Mucosa of rectum (tissue), 2 donors: Measurements from ENCODE around the gene OSBP2.
"Not testable (repeated sequence)": the region's sequence is repeated elsewhere in the genome, so short reads cannot be mapped to it uniquely, and the experiment has no call there.

ENCODE experiments used
- H3K27ac ChIP-seq, 2 donors: one replicate each; pipeline ENCODE4 v1.7.0; 2013; ENCODE audit warnings: inconsistent platforms in 2 of 2, low read depth in 2 of 2, low read length in 2 of 2
- H3K27me3 ChIP-seq, 2 donors: one replicate each; pipeline ENCODE4 v1.7.0; 2013; ENCODE audit warnings: low read length in 2 of 2; ENCODE audit not compliant: control insufficient read depth in 2 of 2, insufficient read depth in 2 of 2
- H3K36me3 ChIP-seq, 2 donors: one replicate each; pipeline ENCODE4 v1.7.0; 2013; ENCODE audit warnings: low read length in 2 of 2; ENCODE audit not compliant: control insufficient read depth in 2 of 2, insufficient read depth in 2 of 2
- H3K4me1 ChIP-seq, 2 donors: one replicate each; pipeline ENCODE4 v1.7.0; 2013; ENCODE audit warnings: low read length in 2 of 2, mild to moderate bottlenecking in 1 of 2; ENCODE audit not compliant: control insufficient read depth in 2 of 2, insufficient read depth in 2 of 2
- H3K4me3 ChIP-seq, 2 donors: one replicate each; pipeline ENCODE4 v1.7.0; 2013; ENCODE audit warnings: low read length in 2 of 2
- H3K9ac ChIP-seq, 2 donors: one replicate each; pipeline ENCODE4 v1.7.0; 2013; ENCODE audit warnings: low read length in 2 of 2, low read depth in 1 of 2, mild to moderate bottlenecking in 1 of 2
- H3K9me3 ChIP-seq, 2 donors: one replicate each; pipeline ENCODE4 v1.7.0; 2013; ENCODE audit warnings: low read length in 2 of 2; ENCODE audit not compliant: control insufficient read depth in 2 of 2
- donor health status: healthy.
- donor health status: Normal muscosa, but diverticular disease.

Gene OSBP2

GRCh38 chr22:30754971-30755758, 60.5 kb downstream of the OSBP2 start:
- H3K4me3 ChIP-seq: no peak overlapping the region
- H3K9me3 ChIP-seq: no peaks in the 10 kb centered on the region
- no peaks in the 10 kb centered on the region for H3K36me3 ChIP-seq
- no peak overlapping the region for H3K27ac ChIP-seq
- H3K27me3 ChIP-seq: no peaks in the 10 kb centered on the region
- no peaks in the 10 kb centered on the region for H3K4me1 ChIP-seq
- no peak overlapping the region for H3K9ac ChIP-seq

GRCh38 chr22:30755759-30756124, 61.1 kb downstream of the OSBP2 start:
- no peak overlapping the region for H3K27ac ChIP-seq

GRCh38 chr22:30763815-30764673, 69.4 kb downstream of the OSBP2 start:
- Histone ChIP-seq H3K9ac (no peak overlapping the region), H3K27me3 (no peaks in the 10 kb centered on the region), H3K27ac (no peak overlapping the region), H3K4me1 (peaks cover 0 to 5% of the 10 kb centered on the region in 2 donors), H3K9me3 (no peaks in the 10 kb centered on the region), H3K36me3 (no peaks in the 10 kb centered on the region), H3K4me3 (no peak overlapping the region)

More at GRCh38 chr22:30755759-30756124, 61.1 kb downstream of the OSBP2 start:
- Histone ChIP-seq H3K9ac (no peak overlapping the region), H3K9me3 (no peaks in the 10 kb centered on the region), H3K4me1 (no peaks in the 10 kb centered on the region), H3K4me3 (no peak overlapping the region), H3K36me3 (no peaks in the 10 kb centered on the region), H3K27me3 (no peaks in the 10 kb centered on the region)

- no peaks in the 10 kb centered on the region for H3K9me3 ChIP-seq
- H3K4me3 ChIP-seq: no peak overlapping the region
- H3K4me1 ChIP-seq: peaks cover 0 to 5% of the 10 kb centered on the region in 2 donors
- no peaks in the 10 kb centered on the region for H3K36me3 ChIP-seq
- H3K27me3 ChIP-seq: no peaks in the 10 kb centered on the region
- H3K27ac ChIP-seq: no peak overlapping the region
- no peak overlapping the region for H3K9ac ChIP-seq
These were observed 73.0 kb downstream of the OSBP2 start for GRCh38 chr22:30767661-30768060.

GRCh38 chr22:30770716-30771115, 76.0 kb downstream of the OSBP2 start:
- no peak overlapping the region for H3K27ac ChIP-seq
- H3K4me1 ChIP-seq: peaks cover 0 to 5% of the 10 kb centered on the region in 2 donors
- H3K4me3 ChIP-seq: no peak overlapping the region
- no peaks in the 10 kb centered on the region for H3K36me3 ChIP-seq
- H3K9ac ChIP-seq: no peak overlapping the region
- no peaks in the 10 kb centered on the region for H3K27me3 ChIP-seq
- H3K9me3 ChIP-seq: no peaks in the 10 kb centered on the region

GRCh38 chr22:30773919-30774318, 79.2 kb downstream of the OSBP2 start:
- no peaks in the 10 kb centered on the region for H3K36me3 ChIP-seq
- no peak overlapping the region for H3K4me3 ChIP-seq
- H3K9ac ChIP-seq: no peak overlapping the region
- no peaks in the 10 kb centered on the region for H3K9me3 ChIP-seq
- no peaks in the 10 kb centered on the region for H3K27me3 ChIP-seq
- no peak overlapping the region for H3K27ac ChIP-seq
- H3K4me1 ChIP-seq: no peaks in the 10 kb centered on the region

- Histone ChIP-seq H3K36me3 (no peaks in the 10 kb centered on the region), H3K9ac (no peak overlapping the region), H3K4me3 (no peak overlapping the region), H3K27ac (no peak overlapping the region), H3K9me3 (no peaks in the 10 kb centered on the region), H3K4me1 (no peaks in the 10 kb centered on the region), H3K27me3 (no peaks in the 10 kb centered on the region)
These were observed 79.9 kb downstream of the OSBP2 start for GRCh38 chr22:30774566-30774965.

- no peak overlapping the region for H3K4me3 ChIP-seq
- H3K27ac ChIP-seq: no peak overlapping the region
- H3K36me3 ChIP-seq: no peaks in the 10 kb centered on the region
- H3K9ac ChIP-seq: no peak overlapping the region
- H3K27me3 ChIP-seq: no peaks in the 10 kb centered on the region
- no peaks in the 10 kb centered on the region for H3K9me3 ChIP-seq
- H3K4me1 ChIP-seq: no peaks in the 10 kb centered on the region
These were observed 81.8 kb downstream of the OSBP2 start for GRCh38 chr22:30776476-30776875.

- not testable (repeated sequence) for H3K9ac ChIP-seq, H3K36me3 ChIP-seq, H3K9me3 ChIP-seq, H3K4me1 ChIP-seq, H3K27ac ChIP-seq, H3K27me3 ChIP-seq, H3K4me3 ChIP-seq
These were observed 82.5 kb downstream of the OSBP2 start for GRCh38 chr22:30777146-30777545.

- no peaks in the 10 kb centered on the region for H3K4me1 ChIP-seq
- no peak overlapping the region for H3K9ac ChIP-seq
- H3K27me3 ChIP-seq: no peaks in the 10 kb centered on the region
- H3K36me3 ChIP-seq: no peaks in the 10 kb centered on the region
- H3K9me3 ChIP-seq: no peaks in the 10 kb centered on the region
- no peak overlapping the region for H3K4me3 ChIP-seq
- no peak overlapping the region for H3K27ac ChIP-seq
These were observed 82.9 kb downstream of the OSBP2 start for GRCh38 chr22:30777587-30777986.
